G401.6 (cell line): ENCODE measurements around the gene USF1.
A peak's percentile ranks its signal among the peaks of the same experiment; 100 is the strongest.
"Not testable (repeated sequence)": the region's sequence is repeated elsewhere in the genome, so short reads cannot be mapped to it uniquely, and the experiment has no call there.

Experiments
- FAIRE-seq: peaks from 2 replicates; lab custom pipeline; 2012; peaks lifted over from hg19 to GRCh38; lab: Jason Lieb, UNC

Gene USF1

DNA sequence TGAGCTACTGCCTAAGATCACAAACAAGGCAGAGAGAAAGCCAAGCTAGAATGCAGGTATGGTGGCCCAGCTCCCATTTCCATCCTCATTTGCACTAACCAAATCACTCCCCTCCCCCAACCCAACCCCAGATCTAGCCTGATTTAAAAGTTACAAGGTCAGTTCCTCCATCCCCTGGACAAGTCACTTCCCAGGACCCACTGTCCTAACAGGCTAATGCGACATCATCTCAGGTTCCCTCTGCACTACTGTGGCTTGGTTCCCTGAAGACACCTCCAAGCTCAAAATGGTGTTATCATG is 27.2 kb downstream of the USF1 start:
- no peak for FAIRE-seq

DNA sequence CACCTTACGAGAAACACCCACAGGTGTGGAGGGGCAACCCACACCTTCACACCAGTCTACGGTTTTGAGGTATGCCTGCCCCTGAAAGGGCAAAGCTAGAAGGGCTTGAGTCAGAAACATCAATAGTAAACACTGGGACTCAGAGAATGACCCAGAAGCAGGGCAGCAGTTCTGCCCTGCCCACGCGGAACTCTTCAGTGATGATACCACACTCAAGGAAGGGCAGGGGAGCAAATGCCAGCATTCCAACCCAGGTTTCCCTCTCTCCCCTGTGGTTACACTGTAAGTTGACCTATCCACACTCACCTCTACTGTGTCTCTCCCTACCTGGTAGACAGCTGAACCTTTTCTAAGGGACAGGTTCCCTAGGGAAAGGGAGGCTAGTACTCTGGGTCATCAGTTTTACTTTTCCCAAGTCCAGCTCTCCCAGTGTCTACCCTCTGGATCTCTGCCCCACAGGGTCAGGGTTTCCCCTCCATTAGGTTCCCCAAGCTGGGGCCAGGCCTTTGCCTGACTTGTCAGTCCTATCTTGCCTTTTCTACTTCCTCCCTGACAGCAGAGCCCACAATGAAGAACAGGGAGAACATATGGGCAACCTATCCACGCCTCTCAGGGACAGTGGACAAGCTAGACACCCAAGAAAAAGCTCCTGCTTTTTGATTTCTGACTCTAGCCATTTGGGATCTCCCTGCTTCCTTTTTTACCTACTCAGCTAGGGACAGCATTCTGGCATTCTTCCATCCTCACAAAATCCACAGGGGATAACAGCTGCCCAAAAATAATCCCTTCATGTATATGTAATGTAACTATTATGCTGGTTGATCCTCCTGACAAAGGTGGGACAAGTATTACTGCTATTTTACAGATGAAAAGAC is 27.8 kb downstream of the USF1 start:
- no peak for FAIRE-seq

DNA sequence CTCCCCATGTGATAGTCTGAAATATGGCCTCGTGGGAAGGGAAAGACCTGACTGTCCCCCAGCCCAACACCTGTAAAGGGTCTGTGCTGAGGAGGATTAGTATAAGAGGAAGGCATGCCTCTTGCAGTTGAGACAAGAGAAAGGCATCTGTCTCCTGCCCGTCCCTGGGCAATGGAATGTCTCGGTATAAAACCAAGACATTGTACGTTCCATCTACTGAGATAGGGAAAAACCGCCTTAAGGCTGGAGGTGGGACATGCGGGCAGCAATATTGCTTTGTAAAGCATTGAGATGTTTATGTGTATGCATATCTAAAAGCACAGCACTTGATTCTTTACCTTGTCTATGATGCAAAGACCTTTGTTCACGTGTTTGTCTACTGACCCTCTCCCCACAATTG is 28.6 kb downstream of the USF1 start:
- not testable (repeated sequence) for FAIRE-seq

DNA sequence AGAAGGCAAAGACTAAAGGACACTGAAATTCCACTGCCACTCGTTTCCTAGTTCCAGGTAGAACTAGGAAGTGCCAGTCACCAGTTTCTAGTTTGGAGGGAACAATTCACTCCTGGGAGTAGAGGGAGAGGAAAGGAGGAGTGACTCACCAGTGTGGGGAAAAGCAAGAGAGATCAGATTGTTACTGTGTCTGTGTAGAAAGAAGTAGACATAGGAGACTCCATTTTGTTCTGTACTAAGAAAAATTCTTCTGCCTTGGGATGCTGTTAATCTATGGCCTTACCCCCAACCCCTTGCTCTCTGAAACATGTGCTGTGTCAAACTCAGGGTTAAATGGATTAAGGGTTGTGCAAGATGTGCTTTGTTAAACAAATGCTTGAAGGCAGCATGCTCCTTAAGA is 29.1 kb downstream of the USF1 start:
- FAIRE-seq: not testable (repeated sequence)

DNA sequence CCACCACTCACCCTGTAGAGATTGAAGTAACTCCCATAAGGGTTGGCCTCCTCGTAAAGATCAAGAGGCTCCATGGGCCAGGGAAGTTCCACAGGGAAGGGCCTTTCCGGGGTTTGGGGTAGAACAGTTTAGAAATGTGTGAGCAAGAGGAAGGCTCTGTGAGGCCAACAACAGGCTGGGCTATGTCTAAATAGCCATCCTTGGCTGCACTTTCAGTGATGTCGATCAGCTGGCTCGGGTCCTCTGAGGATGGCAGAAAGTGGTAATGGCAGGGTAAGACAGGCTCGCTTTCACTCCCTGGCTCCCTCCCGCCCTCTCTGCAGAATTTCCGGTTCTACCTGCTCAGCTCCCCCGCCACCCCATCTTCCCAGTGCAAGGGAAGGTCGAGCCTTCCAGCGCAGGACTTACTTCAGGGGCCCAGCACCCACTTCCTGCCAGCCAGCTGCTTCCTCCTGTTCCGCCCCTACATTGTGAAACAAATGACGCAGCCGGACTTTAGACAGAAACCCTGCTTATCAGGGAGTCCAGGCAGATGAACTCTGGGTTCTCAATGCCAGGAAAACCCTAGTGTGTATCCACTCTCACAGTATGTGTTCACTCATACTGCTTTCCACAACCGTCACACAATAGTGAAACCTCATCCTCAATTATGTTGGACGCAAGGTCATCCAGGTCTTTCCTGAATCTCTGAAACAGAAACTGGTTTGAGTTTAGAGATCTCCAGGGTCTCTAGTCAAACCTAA is 32.1 kb downstream of the USF1 start:
- FAIRE-seq: no peak

DNA sequence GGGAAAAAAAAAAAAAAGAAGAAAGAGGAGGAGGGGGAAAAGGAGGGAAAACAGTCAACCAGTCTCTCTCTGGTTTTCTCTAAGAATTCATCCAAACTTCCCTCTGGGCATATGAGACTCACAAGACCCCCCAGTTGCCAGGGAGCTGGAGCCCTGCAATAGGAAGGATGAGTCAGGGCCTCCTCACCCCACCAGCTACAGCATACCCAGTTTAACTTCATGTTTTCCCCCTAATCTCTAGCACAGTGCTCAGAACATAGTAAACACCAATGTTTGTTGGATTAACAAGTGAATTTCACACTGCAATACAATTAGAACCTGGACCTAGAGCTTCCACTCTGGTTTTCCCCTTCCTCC is 32.7 kb downstream of the USF1 start:
- no peak for FAIRE-seq

DNA sequence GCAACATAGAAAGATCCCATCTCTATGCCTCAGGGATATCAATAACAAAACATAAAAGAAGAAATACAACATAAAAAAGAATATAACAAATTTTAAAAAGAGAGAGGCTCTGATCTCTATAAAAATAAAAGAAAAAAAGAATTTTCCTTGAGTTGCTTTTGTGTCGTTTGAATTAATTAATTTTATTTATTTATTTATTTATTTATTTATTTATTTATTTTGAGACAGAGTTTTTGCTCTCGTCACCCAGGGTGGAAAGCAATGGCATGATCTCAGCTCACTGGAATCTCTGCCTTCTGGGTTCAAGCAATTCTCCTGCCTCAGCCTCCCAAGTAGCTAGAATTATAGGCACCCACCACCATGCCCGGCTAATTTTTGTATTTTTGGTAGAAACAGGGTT is 33.4 kb downstream of the USF1 start:
- FAIRE-seq: no peak

DNA sequence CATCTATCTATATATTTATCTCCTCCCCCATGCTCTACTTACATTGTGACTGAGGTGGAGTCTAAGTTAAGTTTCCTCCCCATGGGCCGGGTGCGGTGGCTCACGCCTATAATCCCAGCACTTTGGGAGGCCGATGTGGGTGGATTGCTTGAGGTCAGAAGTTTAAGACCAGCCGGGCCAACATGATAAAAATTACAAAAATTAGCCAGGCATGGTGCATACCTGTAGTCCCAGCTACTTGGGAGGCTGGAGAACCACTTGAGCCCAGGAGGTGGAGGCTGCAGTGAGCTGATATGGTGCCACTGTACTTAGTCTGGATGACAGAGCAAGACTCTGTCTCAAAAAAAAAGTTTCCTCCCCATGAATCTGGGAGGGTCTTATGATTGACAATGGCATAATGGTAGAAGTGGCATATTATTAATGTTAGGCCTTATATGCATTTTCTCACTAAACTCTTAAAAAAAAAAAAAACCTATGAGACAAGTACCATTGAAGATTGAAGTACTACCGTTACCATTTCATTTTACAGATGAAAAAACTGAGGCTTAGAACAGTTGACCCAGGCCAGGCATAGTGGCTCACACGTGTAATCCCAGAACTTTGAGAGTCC is 36.1 kb downstream of the USF1 start:
- no peak for FAIRE-seq

DNA sequence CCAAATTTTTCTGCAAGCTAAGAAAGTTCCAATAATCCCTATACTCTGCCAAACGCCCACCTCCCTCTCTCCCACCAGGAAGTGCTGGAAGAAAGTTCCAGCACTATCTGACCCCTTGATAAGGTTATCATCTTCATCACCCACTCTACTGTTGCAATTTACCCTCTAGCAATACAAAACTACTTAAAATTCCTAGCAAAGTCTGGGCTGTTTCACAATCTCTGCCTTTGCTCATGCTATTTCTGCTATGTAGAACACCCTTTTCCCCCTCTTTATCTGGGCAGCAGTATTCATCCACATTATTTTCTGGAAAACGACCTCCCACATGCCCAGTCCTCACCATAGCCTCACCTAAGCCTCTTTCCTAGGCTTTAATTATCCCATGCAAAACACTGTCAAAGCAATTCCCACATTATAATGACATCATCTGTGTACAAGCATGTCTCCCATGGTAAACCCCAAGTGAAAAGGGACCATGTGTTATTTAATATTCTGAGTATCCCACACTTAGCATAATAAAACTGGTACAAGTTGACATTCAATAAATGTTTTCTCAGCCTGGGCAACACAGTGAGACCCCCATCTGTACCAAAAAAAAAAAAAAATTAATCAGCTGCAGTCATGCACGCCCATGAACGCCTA is 36.8 kb downstream of the USF1 start:
- FAIRE-seq: no peak

DNA sequence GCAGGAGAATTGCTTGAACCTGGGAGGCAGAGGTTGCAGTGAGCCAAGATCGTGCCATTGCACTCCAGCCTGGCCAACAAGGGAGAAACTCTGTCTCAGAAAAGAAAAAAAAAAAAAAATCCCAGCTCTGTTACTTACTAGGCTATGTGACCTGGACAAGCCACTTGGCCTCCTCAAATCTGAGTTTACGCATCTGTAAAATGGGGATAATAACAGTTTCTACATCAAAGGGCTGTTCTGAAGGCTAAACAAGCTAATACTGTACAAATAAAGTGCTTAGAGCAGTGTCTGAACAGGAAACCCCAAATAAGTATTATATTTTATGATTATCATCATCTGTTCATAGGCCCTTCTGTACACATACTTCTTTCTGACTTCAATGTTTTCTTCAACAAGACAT is 38.4 kb downstream of the USF1 start:
- no peak for FAIRE-seq

DNA sequence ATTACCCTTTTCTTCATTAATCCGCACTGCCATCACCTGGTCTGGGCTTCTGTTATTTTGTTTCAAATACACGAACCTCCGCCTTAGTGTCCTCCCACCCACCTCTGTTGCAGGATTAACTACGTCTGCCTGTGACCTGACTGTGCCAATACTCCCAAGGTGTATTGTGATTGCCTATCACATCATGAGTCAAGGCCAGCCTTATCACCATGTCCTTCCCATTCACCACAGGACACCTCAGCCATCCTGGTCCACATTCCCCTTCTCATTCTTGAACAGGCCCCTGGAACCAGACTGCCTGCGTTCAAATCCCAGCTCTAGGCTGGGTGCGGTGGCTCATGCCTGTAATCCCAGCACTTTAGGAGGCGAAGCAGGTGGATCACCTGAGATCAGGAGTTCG is 39.2 kb downstream of the USF1 start:
- FAIRE-seq: no peak

DNA sequence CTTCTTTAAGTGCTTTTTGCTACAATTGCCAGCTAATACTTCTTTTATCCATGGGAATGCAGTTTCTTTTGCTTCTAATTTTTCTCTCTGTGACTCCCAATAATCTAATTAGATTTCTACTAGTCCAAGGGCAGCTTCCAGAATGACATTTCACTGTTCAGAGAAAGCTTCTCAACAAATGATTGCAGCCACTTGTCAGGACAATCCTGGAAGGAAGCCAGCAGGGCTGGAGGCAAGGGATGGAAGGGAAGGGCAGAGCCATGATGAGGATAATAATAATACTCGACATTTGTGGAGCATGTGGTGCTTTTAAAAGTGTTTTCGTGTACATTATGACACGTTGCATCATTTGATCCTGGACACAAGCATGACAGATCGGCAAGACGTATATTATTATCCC is 44.3 kb downstream of the USF1 start:
- FAIRE-seq: no peak

DNA sequence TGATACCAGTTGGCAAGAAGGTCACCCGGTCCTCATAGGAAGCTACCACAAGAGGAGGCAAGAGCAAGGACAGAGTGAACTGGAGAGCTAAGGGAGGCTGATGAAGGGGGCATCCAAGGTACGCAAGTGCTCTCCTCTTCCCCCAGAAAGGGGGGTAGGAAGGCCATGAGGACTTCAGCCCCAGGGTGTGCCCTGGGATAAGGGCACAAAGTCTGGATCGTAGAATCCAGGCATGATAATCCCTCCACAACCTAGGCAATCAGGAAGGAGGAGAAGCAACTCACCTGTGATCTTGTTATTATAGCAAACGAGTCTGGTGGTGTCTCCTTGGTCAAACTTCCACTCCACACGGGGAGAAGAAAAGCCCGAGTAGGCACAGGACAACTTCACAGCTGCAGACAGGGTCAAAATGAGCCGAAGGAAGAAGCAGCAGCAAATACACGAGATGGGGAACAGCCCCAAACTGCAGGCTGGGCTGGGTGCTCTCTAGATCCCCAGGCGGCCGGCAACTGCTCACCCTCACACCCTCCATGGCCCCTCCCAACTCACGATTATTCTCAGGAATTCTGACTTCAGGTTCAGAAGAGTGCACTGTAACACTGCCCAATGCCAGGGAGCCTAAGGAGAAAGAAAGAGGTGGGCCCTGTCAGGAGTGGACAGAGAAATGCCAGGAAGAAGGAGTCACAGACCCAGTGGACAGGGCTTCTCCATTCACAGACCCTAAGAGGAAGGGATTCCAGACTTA is 44.9 kb downstream of the USF1 start:
- FAIRE-seq: no peak

DNA sequence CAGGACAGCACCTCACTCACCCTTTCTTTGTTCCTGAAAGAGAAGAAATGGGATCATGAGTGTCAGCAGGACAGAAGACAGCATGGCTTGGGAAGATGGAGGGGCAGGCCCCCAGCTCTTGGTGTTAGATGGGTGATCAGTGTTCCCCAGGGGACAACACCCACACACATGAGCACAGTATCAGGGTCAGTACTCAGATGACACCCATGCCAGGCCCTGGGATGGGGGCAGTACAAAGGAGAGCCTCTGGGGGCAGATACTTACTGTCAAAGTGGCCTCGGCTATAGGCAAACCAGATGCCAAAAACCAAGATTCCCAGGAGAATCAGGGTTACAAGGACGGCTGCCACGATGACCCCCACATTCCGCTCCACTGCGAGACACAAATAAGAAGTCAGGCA is 46.4 kb downstream of the USF1 start:
- FAIRE-seq: no peak

DNA sequence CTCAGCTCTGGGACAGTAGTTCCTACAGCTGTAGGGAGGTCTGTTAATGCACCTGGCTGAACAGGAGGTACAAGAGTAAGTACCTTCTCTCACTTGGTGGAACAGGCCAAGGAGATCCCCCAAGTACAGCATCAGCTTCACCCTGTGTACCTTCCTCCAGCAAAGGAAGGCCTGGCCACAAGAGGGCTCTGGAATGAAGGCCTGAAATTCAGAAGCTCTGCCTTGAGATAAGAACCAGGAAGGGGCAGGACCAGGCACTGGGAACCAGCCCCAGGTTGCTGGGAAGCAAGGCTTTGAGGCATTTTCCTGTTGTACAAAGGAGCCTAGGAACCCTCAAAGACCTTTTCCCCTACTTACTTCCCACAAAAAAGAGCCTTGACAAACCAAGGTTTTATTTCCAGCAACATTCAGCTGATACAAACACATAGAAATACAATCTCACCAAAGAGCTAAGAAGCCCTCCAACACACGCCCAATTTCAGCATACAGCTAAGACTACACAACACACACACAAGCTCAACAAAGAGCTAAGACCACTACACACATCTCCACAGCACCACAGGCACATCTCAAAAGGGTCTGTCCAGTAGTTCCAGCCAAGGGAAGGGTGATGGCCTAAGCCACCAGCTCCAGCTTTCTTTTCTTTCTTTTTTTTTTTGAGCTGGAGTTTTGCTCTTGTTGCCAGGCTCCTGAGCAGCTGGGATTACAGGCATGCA is 48.3 kb downstream of the USF1 start:
- peak; percentile 27 for FAIRE-seq

DNA sequence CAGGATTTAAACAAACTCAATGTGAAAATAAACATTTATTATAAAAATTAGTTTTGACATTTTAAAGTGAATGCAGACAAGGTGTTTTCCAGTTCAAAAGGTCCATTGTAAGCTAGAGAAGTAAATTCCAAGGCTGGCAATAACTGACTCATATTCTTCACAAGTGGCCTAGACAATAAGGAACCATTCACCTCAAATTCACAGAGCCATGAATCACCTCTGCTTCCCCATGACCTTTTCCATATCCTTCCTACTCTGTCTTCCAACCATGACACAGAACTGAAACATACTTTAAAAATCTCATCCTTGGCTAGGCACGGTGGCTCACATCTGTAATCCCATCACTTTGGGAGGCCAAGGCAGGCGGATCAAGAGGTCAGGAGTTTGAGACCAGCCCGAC is 49.6 kb downstream of the USF1 start:
- no peak for FAIRE-seq

DNA sequence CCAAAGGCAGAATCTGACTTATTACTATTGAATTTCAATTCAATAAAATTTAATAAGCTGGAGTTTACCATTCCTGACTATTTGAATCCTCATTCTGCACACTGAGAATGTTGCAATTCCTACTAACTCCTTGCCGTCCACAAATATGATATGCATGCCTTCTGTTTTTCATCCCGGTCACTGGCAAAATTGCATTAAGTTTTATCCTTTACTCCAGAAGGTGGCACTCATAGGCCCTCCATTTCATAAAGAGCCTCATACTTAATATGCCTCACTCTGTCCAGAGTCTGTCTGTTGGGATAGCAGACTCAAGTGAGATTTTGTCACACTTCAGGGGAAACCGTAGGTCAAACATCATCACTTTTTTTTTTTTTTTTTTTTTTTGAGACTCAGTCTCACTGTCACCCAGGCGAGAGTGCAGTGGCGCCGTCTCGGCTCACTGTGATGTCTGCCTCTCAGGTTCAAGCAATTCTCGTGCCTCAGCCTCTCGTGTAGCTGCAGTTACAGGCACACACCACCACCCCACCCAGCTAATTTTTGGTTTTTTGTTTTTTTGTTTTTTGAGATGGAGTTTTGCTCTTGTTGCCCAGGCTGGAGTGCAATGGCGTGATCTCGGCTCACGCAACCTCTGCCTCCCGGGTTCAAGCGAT is 52.1 kb downstream of the USF1 start:
- FAIRE-seq: no peak

DNA sequence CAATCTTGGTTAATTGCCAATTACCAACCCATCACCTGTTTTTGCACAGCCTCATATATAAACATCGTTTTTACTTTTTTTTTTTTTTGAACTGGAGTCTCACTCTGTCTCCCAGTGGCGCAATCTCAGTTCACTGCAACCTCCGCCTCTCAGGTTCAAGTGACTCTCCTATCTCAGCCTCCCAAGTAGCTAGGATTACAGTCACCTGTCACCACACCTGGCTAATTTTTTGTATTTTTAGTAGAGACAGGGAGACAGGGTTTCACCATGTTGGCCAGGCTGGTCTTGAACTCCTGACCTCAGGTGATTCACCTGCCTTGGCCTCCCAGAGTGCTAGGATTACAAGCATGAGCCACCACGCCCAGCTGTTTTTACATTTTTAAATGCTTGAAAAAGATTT is 53.7 kb downstream of the USF1 start:
- FAIRE-seq: not testable (repeated sequence)
